ENCODE measurements around the gene STYK1. TPM values are rescaled to one million over a fixed set of nuclear protein-coding genes. Genes with fewer than 3 reads are reported as not detected.

The STYK1 gene
- polyA plus RNA-seq, 1 donor: 0.94 TPM

GRCh38 chr12:10624605-10625004 lies 49.2 kb downstream of the STYK1 start:
- no peaks in the 10 kb centered on the region for H3K9me3 ChIP-seq (ENCODE audit: control insufficient read depth, low read depth, low read length)
- no peaks in the 10 kb centered on the region for H3K36me3 ChIP-seq (ENCODE audit: control insufficient read depth, insufficient read depth, low read length)
- H3K4me3 ChIP-seq (ENCODE audit: low read length): no peak overlapping the region
- WGBS (ENCODE audit: insufficient coverage, low lambda C conversion rate): no CpG with 5 or more reads among the region's 3 CpGs
- H3K27ac ChIP-seq (ENCODE audit: low read length): no peak overlapping the region
- no peaks in the 10 kb centered on the region for H3K4me1 ChIP-seq (ENCODE audit: control insufficient read depth, insufficient read depth, low read length)
- no peak for DNase-seq
- peaks cover 5% of the 10 kb centered on the region for H3K27me3 ChIP-seq (ENCODE audit: control insufficient read depth, insufficient read depth, low read length)

- DNase-seq: no peak
- Histone ChIP-seq H3K27ac (ENCODE audit: low read length) (no peak overlapping the region), H3K9me3 (ENCODE audit: control insufficient read depth, low read depth, low read length) (no peaks in the 10 kb centered on the region), H3K27me3 (ENCODE audit: control insufficient read depth, insufficient read depth, low read length) (peaks cover 2% of the 10 kb centered on the region), H3K4me3 (ENCODE audit: low read length) (no peak overlapping the region), H3K4me1 (ENCODE audit: control insufficient read depth, insufficient read depth, low read length) (no peaks in the 10 kb centered on the region), H3K36me3 (ENCODE audit: control insufficient read depth, insufficient read depth, low read length) (no peaks in the 10 kb centered on the region)
Observed at GRCh38 chr12:10623131-10623530, 50.7 kb downstream of the STYK1 start.

- no CpG with 5 or more reads among the region's 1 CpG for WGBS (ENCODE audit: insufficient coverage, low lambda C conversion rate)
- Histone ChIP-seq H3K4me1 (ENCODE audit: control insufficient read depth, insufficient read depth, low read length) (no peaks in the 10 kb centered on the region), H3K36me3 (ENCODE audit: control insufficient read depth, insufficient read depth, low read length) (no peaks in the 10 kb centered on the region), H3K27ac (ENCODE audit: low read length) (no peak overlapping the region), H3K27me3 (ENCODE audit: control insufficient read depth, insufficient read depth, low read length) (peaks cover 2% of the 10 kb centered on the region), H3K9me3 (ENCODE audit: control insufficient read depth, low read depth, low read length) (no peaks in the 10 kb centered on the region), H3K4me3 (ENCODE audit: low read length) (no peak overlapping the region)
- DNase-seq: no peak
Observed at GRCh38 chr12:10621278-10621677, 52.6 kb downstream of the STYK1 start.

- DNase-seq: no peak
- no CpG with 5 or more reads among the region's 10 CpGs for WGBS (ENCODE audit: insufficient coverage, low lambda C conversion rate)
Observed at GRCh38 chr12:10620078-10620779, 53.6 kb downstream of the STYK1 start.

GRCh38 chr12:10618338-10618987 lies 55.4 kb downstream of the STYK1 start:
- Histone ChIP-seq H3K27ac (ENCODE audit: low read length) (no peak overlapping the region), H3K4me3 (ENCODE audit: low read length) (no peak overlapping the region), H3K27me3 (ENCODE audit: control insufficient read depth, insufficient read depth, low read length) (peaks cover 2% of the 10 kb centered on the region), H3K36me3 (ENCODE audit: control insufficient read depth, insufficient read depth, low read length) (no peaks in the 10 kb centered on the region), H3K4me1 (ENCODE audit: control insufficient read depth, insufficient read depth, low read length) (no peaks in the 10 kb centered on the region), H3K9me3 (ENCODE audit: control insufficient read depth, low read depth, low read length) (no peaks in the 10 kb centered on the region)
- WGBS (ENCODE audit: insufficient coverage, low lambda C conversion rate): 88% methylated on average over 1 of the region's 5 CpGs
- no peak for DNase-seq

More at GRCh38 chr12:10620078-10620779, 53.6 kb downstream of the STYK1 start:
- Histone ChIP-seq H3K27ac (ENCODE audit: low read length) (no peak overlapping the region), H3K4me1 (ENCODE audit: control insufficient read depth, insufficient read depth, low read length) (no peaks in the 10 kb centered on the region), H3K36me3 (ENCODE audit: control insufficient read depth, insufficient read depth, low read length) (no peaks in the 10 kb centered on the region), H3K9me3 (ENCODE audit: control insufficient read depth, low read depth, low read length) (no peaks in the 10 kb centered on the region), H3K4me3 (ENCODE audit: low read length) (no peak overlapping the region), H3K27me3 (ENCODE audit: control insufficient read depth, insufficient read depth, low read length) (peaks cover 2% of the 10 kb centered on the region)

GRCh38 chr12:10617863-10618262 lies 56.0 kb downstream of the STYK1 start:
- WGBS (ENCODE audit: insufficient coverage, low lambda C conversion rate): 93% methylated on average over 5 of the region's 6 CpGs
- H3K36me3 ChIP-seq (ENCODE audit: control insufficient read depth, insufficient read depth, low read length): no peaks in the 10 kb centered on the region

GRCh38 chr12:10615532-10615931 lies 58.3 kb downstream of the STYK1 start:
- Histone ChIP-seq H3K9me3 (ENCODE audit: control insufficient read depth, low read depth, low read length) (no peaks in the 10 kb centered on the region), H3K4me1 (ENCODE audit: control insufficient read depth, insufficient read depth, low read length) (no peaks in the 10 kb centered on the region), H3K27me3 (ENCODE audit: control insufficient read depth, insufficient read depth, low read length) (peaks cover 2% of the 10 kb centered on the region), H3K27ac (ENCODE audit: low read length) (no peak overlapping the region), H3K36me3 (ENCODE audit: control insufficient read depth, insufficient read depth, low read length) (peaks cover 2% of the 10 kb centered on the region), H3K4me3 (ENCODE audit: low read length) (no peak overlapping the region)
- no CpG with 5 or more reads among the region's 4 CpGs for WGBS (ENCODE audit: insufficient coverage, low lambda C conversion rate)
- DNase-seq: no peak

More at GRCh38 chr12:10617863-10618262, 56.0 kb downstream of the STYK1 start:
- no peaks in the 10 kb centered on the region for H3K4me1 ChIP-seq (ENCODE audit: control insufficient read depth, insufficient read depth, low read length)
- H3K9me3 ChIP-seq (ENCODE audit: control insufficient read depth, low read depth, low read length): no peaks in the 10 kb centered on the region
- H3K27me3 ChIP-seq (ENCODE audit: control insufficient read depth, insufficient read depth, low read length): peaks cover 2% of the 10 kb centered on the region
- H3K27ac ChIP-seq (ENCODE audit: low read length): no peak overlapping the region
- DNase-seq: no peak
- no peak overlapping the region for H3K4me3 ChIP-seq (ENCODE audit: low read length)

- Histone ChIP-seq H3K9me3 (ENCODE audit: control insufficient read depth, low read depth, low read length) (no peaks in the 10 kb centered on the region), H3K4me1 (ENCODE audit: control insufficient read depth, insufficient read depth, low read length) (no peaks in the 10 kb centered on the region), H3K27ac (ENCODE audit: low read length) (peak overlapping the region; percentile 76), H3K27me3 (ENCODE audit: control insufficient read depth, insufficient read depth, low read length) (no peaks in the 10 kb centered on the region), H3K36me3 (ENCODE audit: control insufficient read depth, insufficient read depth, low read length) (peaks cover 8% of the 10 kb centered on the region), H3K4me3 (ENCODE audit: low read length) (peak overlapping the region; percentile 94)
- WGBS (ENCODE audit: insufficient coverage, low lambda C conversion rate): 0% methylated on average over 1 of the region's 4 CpGs
- DNase-seq: no peak
Observed at GRCh38 chr12:10614056-10614370, 59.8 kb downstream of the STYK1 start.

GRCh38 chr12:10613349-10614055 lies 60.4 kb downstream of the STYK1 start, which contains the start of gene MAGOHB:
Gene MAGOHB, minus strand, starts transcription at chr12:10613609. Its CDS starts 77 bp downstream, at chr12:10613532.
- peaks cover 10% of the 10 kb centered on the region for H3K36me3 ChIP-seq (ENCODE audit: control insufficient read depth, insufficient read depth, low read length)
- peak within 1 kb of the TSS; percentile 94 for H3K4me3 ChIP-seq (ENCODE audit: low read length)
- H3K4me1 ChIP-seq (ENCODE audit: control insufficient read depth, insufficient read depth, low read length): no peaks in the 10 kb centered on the region
- WGBS (ENCODE audit: insufficient coverage, low lambda C conversion rate): no CpG with 5 or more reads among the region's 45 CpGs
- peak; percentile 96 to 97 for DNase-seq
- no peaks in the 10 kb centered on the region for H3K9me3 ChIP-seq (ENCODE audit: control insufficient read depth, low read depth, low read length)
- peak within 1 kb of the TSS; percentile 76 for H3K27ac ChIP-seq (ENCODE audit: low read length)
- H3K27me3 ChIP-seq (ENCODE audit: control insufficient read depth, insufficient read depth, low read length): no peaks in the 10 kb centered on the region

GRCh38 chr12:10612984-10613348 lies 60.9 kb downstream of the STYK1 start:
- Histone ChIP-seq H3K27ac (ENCODE audit: low read length) (peak overlapping the region; percentile 76), H3K4me3 (ENCODE audit: low read length) (peak overlapping the region; percentile 94), H3K36me3 (ENCODE audit: control insufficient read depth, insufficient read depth, low read length) (peaks cover 11% of the 10 kb centered on the region), H3K4me1 (ENCODE audit: control insufficient read depth, insufficient read depth, low read length) (no peaks in the 10 kb centered on the region), H3K9me3 (ENCODE audit: control insufficient read depth, low read depth, low read length) (no peaks in the 10 kb centered on the region), H3K27me3 (ENCODE audit: control insufficient read depth, insufficient read depth, low read length) (no peaks in the 10 kb centered on the region)
- no peak for DNase-seq
- 0% methylated on average over 1 of the region's 6 CpGs for WGBS (ENCODE audit: insufficient coverage, low lambda C conversion rate)
